GM18499 (cell line): ENCODE results near the gene MEGF11.

ENCODE experiments used
- ATAC-seq: cut with Tn5 transposase; IDR thresholded peaks from one replicate; pipeline ENCODE4 v1.9.1; 2021; ENCODE audit warnings: moderate number of reproducible peaks; ENCODE audit not compliant: insufficient read depth, unreplicated experiment

MEGF11 gene

GRCh38 chr15:66184936-66185790 is 68.4 kb downstream of the MEGF11 start:
- no peak for ATAC-seq

GRCh38 chr15:66184492-66184891 is 69.1 kb downstream of the MEGF11 start:
- no peak for ATAC-seq

GRCh38 chr15:66180531-66181097 is 72.9 kb downstream of the MEGF11 start:
- ATAC-seq: no peak

GRCh38 chr15:66178531-66178910 is 75.0 kb downstream of the MEGF11 start:
- ATAC-seq: no peak

GRCh38 chr15:66172324-66172980 is 81.1 kb downstream of the MEGF11 start:
- ATAC-seq: no peak

GRCh38 chr15:66171841-66172240 is 81.7 kb downstream of the MEGF11 start:
- ATAC-seq: no peak

GRCh38 chr15:66170716-66171115 is 82.8 kb downstream of the MEGF11 start:
- no peak for ATAC-seq

- ATAC-seq: no peak
Observed at GRCh38 chr15:66170042-66170441, 83.5 kb downstream of the MEGF11 start.

GRCh38 chr15:66169625-66170024 is 83.9 kb downstream of the MEGF11 start:
- ATAC-seq: no peak

GRCh38 chr15:66169023-66169422 is 84.5 kb downstream of the MEGF11 start:
- ATAC-seq: no peak

- no peak for ATAC-seq
Observed at GRCh38 chr15:66167854-66168253, 85.7 kb downstream of the MEGF11 start.

GRCh38 chr15:66165856-66166255 is 87.7 kb downstream of the MEGF11 start:
- no peak for ATAC-seq

GRCh38 chr15:66164788-66165187 is 88.8 kb downstream of the MEGF11 start:
- ATAC-seq: no peak

- no peak for ATAC-seq
Observed at GRCh38 chr15:66163553-66163952, 90.0 kb downstream of the MEGF11 start.

GRCh38 chr15:66162286-66162685 is 91.3 kb downstream of the MEGF11 start:
- no peak for ATAC-seq

GRCh38 chr15:66161575-66162118 is 91.9 kb downstream of the MEGF11 start:
- no peak for ATAC-seq

- ATAC-seq: no peak
Observed at GRCh38 chr15:66161108-66161507, 92.4 kb downstream of the MEGF11 start.

GRCh38 chr15:66157507-66157906 is 96.0 kb downstream of the MEGF11 start:
- no peak for ATAC-seq

GRCh38 chr15:66156310-66156975 is 97.1 kb downstream of the MEGF11 start:
- no peak for ATAC-seq

- no peak for ATAC-seq
Observed at GRCh38 chr15:66155065-66155464, 98.5 kb downstream of the MEGF11 start.

GRCh38 chr15:66154581-66154980 is 99.0 kb downstream of the MEGF11 start:
- no peak for ATAC-seq
